ENCODE results near the gene BCL2L13. TPM values are rescaled to one million over a fixed set of nuclear protein-coding genes. Genes with fewer than 3 reads are reported as not detected.
"Not testable (repeated sequence)": the region's sequence is repeated elsewhere in the genome, so short reads cannot be mapped to it uniquely, and the experiment has no call there.

Gene BCL2L13
- polyA plus RNA-seq, 4 donors = 15.1 to 35.1 (median 20.6) TPM

GRCh38 chr22:17749605-17750395 is 111.2 kb downstream of the BCL2L13 start:
- Histone ChIP-seq H3K36me3 (ENCODE audit: control insufficient read depth in 3 of 3, insufficient read depth in 2 of 3, low read depth in 1 of 3, low read length in 3 of 3) (peaks cover 0 to 6% (median 0%) of the 10 kb centered on the region in 3 donors), H3K4me3 (ENCODE audit: low read depth in 1 of 3, low read length in 3 of 3) (no peak overlapping the region), H3K27me3 (ENCODE audit: control insufficient read depth in 3 of 3, insufficient read depth in 3 of 3, low read length in 3 of 3) (no peaks in the 10 kb centered on the region), H3K4me1 (ENCODE audit: control insufficient read depth in 3 of 3, insufficient read depth in 2 of 3, low read depth in 1 of 3, low read length in 2 of 3) (no peaks in the 10 kb centered on the region), H3K9me3 (ENCODE audit: control insufficient read depth in 2 of 2, insufficient read depth in 1 of 2, low read depth in 1 of 2, low read length in 1 of 2) (no peaks in the 10 kb centered on the region), H3K27ac (ENCODE audit: low read depth in 1 of 3, low read length in 2 of 3) (no peak overlapping the region)
- no peak for DNase-seq
- WGBS, 3 donors = 90 to 92% (median 91%) methylated on average over 33 to 35 of the region's 35 CpGs
- no peak for FAIRE-seq

- 78 to 81% (median 79%) methylated on average over 6 of the region's 6 CpGs for WGBS, 3 donors
- no peak for FAIRE-seq
- DNase-seq = no peak
- Histone ChIP-seq H3K27me3 (ENCODE audit: control insufficient read depth in 3 of 3, insufficient read depth in 3 of 3, low read length in 3 of 3) (no peaks in the 10 kb centered on the region), H3K4me1 (ENCODE audit: control insufficient read depth in 3 of 3, insufficient read depth in 2 of 3, low read depth in 1 of 3, low read length in 2 of 3) (no peaks in the 10 kb centered on the region), H3K4me3 (ENCODE audit: low read depth in 1 of 3, low read length in 3 of 3) (no peak overlapping the region), H3K27ac (ENCODE audit: low read depth in 1 of 3, low read length in 2 of 3) (no peak overlapping the region), H3K9me3 (ENCODE audit: control insufficient read depth in 2 of 2, insufficient read depth in 1 of 2, low read depth in 1 of 2, low read length in 1 of 2) (no peaks in the 10 kb centered on the region), H3K36me3 (ENCODE audit: control insufficient read depth in 3 of 3, insufficient read depth in 2 of 3, low read depth in 1 of 3, low read length in 3 of 3) (peaks cover 0 to 6% (median 0%) of the 10 kb centered on the region in 3 donors)
Measured at GRCh38 chr22:17751596-17751995, 113.0 kb downstream of the BCL2L13 start.

- Histone ChIP-seq H3K4me3 (ENCODE audit: low read depth in 1 of 3, low read length in 3 of 3) (no peak overlapping the region), H3K36me3 (ENCODE audit: control insufficient read depth in 3 of 3, insufficient read depth in 2 of 3, low read depth in 1 of 3, low read length in 3 of 3) (peaks cover 0 to 3% (median 0%) of the 10 kb centered on the region in 3 donors), H3K27ac (ENCODE audit: low read depth in 1 of 3, low read length in 2 of 3) (no peak overlapping the region), H3K4me1 (ENCODE audit: control insufficient read depth in 3 of 3, insufficient read depth in 2 of 3, low read depth in 1 of 3, low read length in 2 of 3) (no peaks in the 10 kb centered on the region), H3K27me3 (ENCODE audit: control insufficient read depth in 3 of 3, insufficient read depth in 3 of 3, low read length in 3 of 3) (no peaks in the 10 kb centered on the region), H3K9me3 (ENCODE audit: control insufficient read depth in 2 of 2, insufficient read depth in 1 of 2, low read depth in 1 of 2, low read length in 1 of 2) (no peaks in the 10 kb centered on the region)
- DNase-seq (no peak), FAIRE-seq (no peak)
- 84 to 92% (median 92%) methylated on average over 13 of the region's 13 CpGs for WGBS, 3 donors
Measured at GRCh38 chr22:17753401-17753989, 114.9 kb downstream of the BCL2L13 start.

- DNase-seq (no peak), FAIRE-seq (no peak)
- Histone ChIP-seq H3K27me3 (ENCODE audit: control insufficient read depth in 3 of 3, insufficient read depth in 3 of 3, low read length in 3 of 3) (no peaks in the 10 kb centered on the region), H3K4me1 (ENCODE audit: control insufficient read depth in 3 of 3, insufficient read depth in 2 of 3, low read depth in 1 of 3, low read length in 2 of 3) (no peaks in the 10 kb centered on the region), H3K9me3 (ENCODE audit: control insufficient read depth in 2 of 2, insufficient read depth in 1 of 2, low read depth in 1 of 2, low read length in 1 of 2) (no peaks in the 10 kb centered on the region), H3K4me3 (ENCODE audit: low read depth in 1 of 3, low read length in 3 of 3) (no peak overlapping the region), H3K27ac (ENCODE audit: low read depth in 1 of 3, low read length in 2 of 3) (no peak overlapping the region), H3K36me3 (ENCODE audit: control insufficient read depth in 3 of 3, insufficient read depth in 2 of 3, low read depth in 1 of 3, low read length in 3 of 3) (peaks cover 0 to 3% (median 0%) of the 10 kb centered on the region in 3 donors)
- WGBS, 3 donors = 91 to 92% (median 91%) methylated on average over 14 of the region's 14 CpGs
Measured at GRCh38 chr22:17754233-17754925, 115.8 kb downstream of the BCL2L13 start.

- no peak for FAIRE-seq
- Histone ChIP-seq H3K4me3 (ENCODE audit: low read depth in 1 of 3, low read length in 3 of 3) (no peak overlapping the region), H3K27me3 (ENCODE audit: control insufficient read depth in 3 of 3, insufficient read depth in 3 of 3, low read length in 3 of 3) (no peaks in the 10 kb centered on the region), H3K9me3 (ENCODE audit: control insufficient read depth in 2 of 2, insufficient read depth in 1 of 2, low read depth in 1 of 2, low read length in 1 of 2) (no peaks in the 10 kb centered on the region), H3K4me1 (ENCODE audit: control insufficient read depth in 3 of 3, insufficient read depth in 2 of 3, low read depth in 1 of 3, low read length in 2 of 3) (no peaks in the 10 kb centered on the region), H3K36me3 (ENCODE audit: control insufficient read depth in 3 of 3, insufficient read depth in 2 of 3, low read depth in 1 of 3, low read length in 3 of 3) (no peaks in the 10 kb centered on the region), H3K27ac (ENCODE audit: low read depth in 1 of 3, low read length in 2 of 3) (no peak overlapping the region)
- DNase-seq = no peak
- 64 to 70% (median 65%) methylated on average over 2 of the region's 4 CpGs for WGBS, 3 donors
Measured at GRCh38 chr22:17761138-17761488, 122.6 kb downstream of the BCL2L13 start.

GRCh38 chr22:17763442-17763841 is 124.9 kb downstream of the BCL2L13 start:
- not testable (repeated sequence) for H3K9me3 ChIP-seq (ENCODE audit: control insufficient read depth in 2 of 2, insufficient read depth in 1 of 2, low read depth in 1 of 2, low read length in 1 of 2); DNase-seq; H3K36me3 ChIP-seq (ENCODE audit: control insufficient read depth in 3 of 3, insufficient read depth in 2 of 3, low read depth in 1 of 3, low read length in 3 of 3); H3K4me3 ChIP-seq (ENCODE audit: low read depth in 1 of 3, low read length in 3 of 3); H3K4me1 ChIP-seq (ENCODE audit: control insufficient read depth in 3 of 3, insufficient read depth in 2 of 3, low read depth in 1 of 3, low read length in 2 of 3); H3K27me3 ChIP-seq (ENCODE audit: control insufficient read depth in 3 of 3, insufficient read depth in 3 of 3, low read length in 3 of 3); FAIRE-seq; H3K27ac ChIP-seq (ENCODE audit: low read depth in 1 of 3, low read length in 2 of 3)
- 79 to 92% (median 91%) methylated on average over 10 of the region's 10 CpGs for WGBS, 3 donors

- no peak overlapping the region for H3K27ac ChIP-seq (ENCODE audit: low read depth in 1 of 3, low read length in 2 of 3)
- FAIRE-seq (no peak), DNase-seq (no peak)
- H3K36me3 ChIP-seq (ENCODE audit: control insufficient read depth in 3 of 3, insufficient read depth in 2 of 3, low read depth in 1 of 3, low read length in 3 of 3) = peaks cover 0 to 1% (median 0%) of the 10 kb centered on the region in 3 donors
- peaks cover 0 to 6% (median 0%) of the 10 kb centered on the region in 3 donors for H3K4me1 ChIP-seq (ENCODE audit: control insufficient read depth in 3 of 3, insufficient read depth in 2 of 3, low read depth in 1 of 3, low read length in 2 of 3)
- no peaks in the 10 kb centered on the region for H3K9me3 ChIP-seq (ENCODE audit: control insufficient read depth in 2 of 2, insufficient read depth in 1 of 2, low read depth in 1 of 2, low read length in 1 of 2)
- no peaks in the 10 kb centered on the region for H3K27me3 ChIP-seq (ENCODE audit: control insufficient read depth in 3 of 3, insufficient read depth in 3 of 3, low read length in 3 of 3)
- 79 to 86% (median 84%) methylated on average over 5 of the region's 5 CpGs for WGBS, 3 donors
- H3K4me3 ChIP-seq (ENCODE audit: low read depth in 1 of 3, low read length in 3 of 3) = no peak overlapping the region
Measured at GRCh38 chr22:17764036-17764435, 125.5 kb downstream of the BCL2L13 start.

- not testable (repeated sequence) for H3K4me1 ChIP-seq (ENCODE audit: control insufficient read depth in 3 of 3, insufficient read depth in 2 of 3, low read depth in 1 of 3, low read length in 2 of 3); H3K27ac ChIP-seq (ENCODE audit: low read depth in 1 of 3, low read length in 2 of 3); H3K27me3 ChIP-seq (ENCODE audit: control insufficient read depth in 3 of 3, insufficient read depth in 3 of 3, low read length in 3 of 3); H3K36me3 ChIP-seq (ENCODE audit: control insufficient read depth in 3 of 3, insufficient read depth in 2 of 3, low read depth in 1 of 3, low read length in 3 of 3); FAIRE-seq; H3K4me3 ChIP-seq (ENCODE audit: low read depth in 1 of 3, low read length in 3 of 3); H3K9me3 ChIP-seq (ENCODE audit: control insufficient read depth in 2 of 2, insufficient read depth in 1 of 2, low read depth in 1 of 2, low read length in 1 of 2); DNase-seq
- WGBS, 3 donors = 88 to 95% (median 92%) methylated on average over 5 of the region's 5 CpGs
Measured at GRCh38 chr22:17764852-17765251, 126.3 kb downstream of the BCL2L13 start.
